ENCODE results near the gene UGT1A8.

- TF ChIP-seq CTCF (IDR thresholded peaks at IDR 0.05; ENCODE audit: low read depth, low read length) (no peak), POLR2A (IDR thresholded peaks at IDR 0.05; ENCODE audit: extremely low read depth, insufficient read length) (no peak), MYC (IDR thresholded peaks at IDR 0.05; ENCODE audit: low read depth, low read length) (no peak)
- TF ChIP-seq, protein P1, sequence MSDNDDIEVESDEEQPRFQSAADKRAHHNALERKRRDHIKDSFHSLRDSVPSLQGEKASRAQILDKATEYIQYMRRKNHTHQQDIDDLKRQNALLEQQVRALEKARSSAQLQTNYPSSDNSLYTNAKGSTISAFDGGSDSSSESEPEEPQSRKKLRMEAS (IDR thresholded peaks at IDR 0.05; ENCODE audit: low read depth, low read length): no peak
Observed at GRCh38 chr2:233728723-233729301, 111.4 kb downstream of the UGT1A8 start, which contains the start of gene UGT1A3.
